22Rv1 (cell line): ENCODE data around the gene RGP1.

Experiments
- H3K27ac ChIP-seq: fragments of 450-650 bp; 2 replicates; pipeline ENCODE4 v1.5.1; 2017
- CTCF ChIP-seq: fragments of 450-650 bp; IDR thresholded peaks from 2 replicates; pipeline ENCODE4 v1.5.1; 2017; ENCODE audit warnings: mild to moderate bottlenecking
- ZFX ChIP-seq: fragments of 450-650 bp; IDR thresholded peaks from 2 replicates; pipeline ENCODE4 v1.6.1; 2017; ENCODE audit warnings: antibody characterized with exemption, borderline replicate concordance

The RGP1 gene

GRCh38 chr9:35706951-35707350 is 42.1 kb upstream of the RGP1 start:
- TF ChIP-seq ZFX (no peak), CTCF (no peak)
- H3K27ac ChIP-seq = no peak overlapping the region

- TF ChIP-seq ZFX = no peak
- no peak for TF ChIP-seq CTCF
- no peak overlapping the region for H3K27ac ChIP-seq
Observed at GRCh38 chr9:35708146-35708545, 40.9 kb upstream of the RGP1 start.

- no peak overlapping the region for H3K27ac ChIP-seq
- TF ChIP-seq CTCF (no peak), ZFX (no peak)
Observed at GRCh38 chr9:35710818-35711500, 38.1 kb upstream of the RGP1 start.

GRCh38 chr9:35711501-35712428 is 37.3 kb upstream of the RGP1 start:
- H3K27ac ChIP-seq = no peak overlapping the region
- TF ChIP-seq CTCF = no peak
- no peak for TF ChIP-seq ZFX

GRCh38 chr9:35712762-35713400 is 36.2 kb upstream of the RGP1 start:
- no peak overlapping the region for H3K27ac ChIP-seq
- TF ChIP-seq ZFX = no peak
- no peak for TF ChIP-seq CTCF

GRCh38 chr9:35713578-35713977 is 35.5 kb upstream of the RGP1 start:
- no peak for TF ChIP-seq CTCF
- TF ChIP-seq ZFX = no peak
- H3K27ac ChIP-seq = no peak overlapping the region
